ENCODE measurements around the gene ARHGDIB. TPM values are rescaled to one million over a fixed set of nuclear protein-coding genes. Genes with fewer than 3 reads are reported as not detected.

ARHGDIB gene
- total RNA-seq (2022; extraction: Qiagen RNA extraction; ENCODE audit: low read depth), result 1.1 to 1.5 TPM (median 1.3 TPM) in 5 replicates

GRCh38 chr12:14961466-14962152 is at the start of gene ARHGDIB:
ARHGDIB (minus strand) TSS chr12:14961601; CDS start chr12:14950712, 10,889 bp downstream.

GRCh38 chr12:14972816-14973215 is 11.4 kb upstream of the ARHGDIB start, which contains the start of gene PDE6H:
PDE6H (plus strand) TSS chr12:14973042; CDS start chr12:14978013, 4,971 bp downstream.

GRCh38 chr12:14938301-14938700 is 23.1 kb downstream of the ARHGDIB start, which contains the start of gene ERP27:
ERP27 (minus strand) TSS chr12:14938537; CDS start chr12:14938508, 29 bp downstream.

Other genes with a start within 250 kb of the ARHGDIB start
- 45.2 to 49.2 TPM (median 48.1 TPM) in 5 replicates for gene WBP11, start 158.1 kb downstream of the ARHGDIB start, total RNA-seq (2022; extraction: Qiagen RNA extraction; ENCODE audit: low read depth)
- gene C12orf60, start 157.9 kb downstream of the ARHGDIB start, total RNA-seq (2022; extraction: Qiagen RNA extraction; ENCODE audit: low read depth), result 1.5 to 2.4 TPM (median 1.8 TPM) in 5 replicates
- gene SMCO3, start 147.4 kb downstream of the ARHGDIB start, total RNA-seq (2022; extraction: Qiagen RNA extraction; ENCODE audit: low read depth), result 0.06 TPM in 1 of 5 replicates, not detected in the others
- gene ART4, start 118.1 kb downstream of the ARHGDIB start, total RNA-seq (2022; extraction: Qiagen RNA extraction; ENCODE audit: low read depth), result not detected in 5 replicates
- not detected in 5 replicates for gene MGP, start 75.7 kb downstream of the ARHGDIB start, total RNA-seq (2022; extraction: Qiagen RNA extraction; ENCODE audit: low read depth)
- not detected in 5 replicates for gene ERP27, start 23.1 kb downstream of the ARHGDIB start, total RNA-seq (2022; extraction: Qiagen RNA extraction; ENCODE audit: low read depth)
- not detected in 5 replicates for gene PDE6H, start 11.4 kb upstream of the ARHGDIB start, total RNA-seq (2022; extraction: Qiagen RNA extraction; ENCODE audit: low read depth)